DMS53 (cell line): ENCODE measurements around the gene NSD2.
A peak's percentile ranks its signal among the peaks of the same experiment; 100 is the strongest.
"Not testable (repeated sequence)": the region's sequence is repeated elsewhere in the genome, so short reads cannot be mapped to it uniquely, and the experiment has no call there.

Experiments used
- DNase-seq: peaks from one replicate; lab custom pipeline; 2025; lab: John Stamatoyannopoulos, UW

NSD2 gene

GRCh38 chr4:1870578-1871443, at the start of gene NSD2:
TSS of gene NSD2 (plus strand) at chr4:1871393. CDS start at chr4:1900655, 29,262 bp downstream.
- peak; percentile 100 for DNase-seq

- no peak for DNase-seq
Measured at GRCh38 chr4:1821679-1822567, 49.3 kb upstream of the NSD2 start.

GRCh38 chr4:1822568-1823544, 48.3 kb upstream of the NSD2 start:
- no peak for DNase-seq

GRCh38 chr4:1823545-1823932, 47.7 kb upstream of the NSD2 start:
- no peak for DNase-seq

GRCh38 chr4:1824746-1825145, 46.4 kb upstream of the NSD2 start:
- no peak for DNase-seq

GRCh38 chr4:1825326-1825725, 45.9 kb upstream of the NSD2 start:
- no peak for DNase-seq

GRCh38 chr4:1826531-1827350, 44.5 kb upstream of the NSD2 start:
- DNase-seq: no peak

- DNase-seq: no peak
Measured at GRCh38 chr4:1830234-1830633, 41.0 kb upstream of the NSD2 start.

- no peak for DNase-seq
Measured at GRCh38 chr4:1830642-1831228, 40.5 kb upstream of the NSD2 start.

GRCh38 chr4:1831331-1831730, 39.9 kb upstream of the NSD2 start:
- no peak for DNase-seq

GRCh38 chr4:1832690-1833089, 38.5 kb upstream of the NSD2 start:
- no peak for DNase-seq

GRCh38 chr4:1833307-1834046, 37.7 kb upstream of the NSD2 start:
- DNase-seq: no peak

- DNase-seq: peak; percentile 37
Measured at GRCh38 chr4:1834047-1834775, 37.0 kb upstream of the NSD2 start.

- DNase-seq: not testable (repeated sequence)
Measured at GRCh38 chr4:1835836-1836235, 35.4 kb upstream of the NSD2 start.

GRCh38 chr4:1836650-1837049, 34.5 kb upstream of the NSD2 start:
- DNase-seq: no peak

- no peak for DNase-seq
Measured at GRCh38 chr4:1837069-1837468, 34.1 kb upstream of the NSD2 start.

- DNase-seq: no peak
Measured at GRCh38 chr4:1839282-1839681, 31.9 kb upstream of the NSD2 start.

- no peak for DNase-seq
Measured at GRCh38 chr4:1841201-1841886, 29.8 kb upstream of the NSD2 start.

- DNase-seq: no peak
Measured at GRCh38 chr4:1841887-1842210, 29.3 kb upstream of the NSD2 start.
